HG03025 (cell line): ENCODE results near the gene SYCP2L.
"Not testable (repeated sequence)": the region's sequence is repeated elsewhere in the genome, so short reads cannot be mapped to it uniquely, and the experiment has no call there.

Experiments used
- ATAC-seq: cut with Tn5 transposase; IDR thresholded peaks from one replicate; pipeline ENCODE4 v1.9.1; 2021; ENCODE audit warnings: mild to moderate bottlenecking, moderate library complexity; ENCODE audit not compliant: unreplicated experiment, low FRiP score

The SYCP2L gene

GRCh38 chr6:10886691-10887502 is at the start of gene SYCP2L:
SYCP2L (plus strand) TSS chr6:10887052; CDS start chr6:10887127, 75 bp downstream.
- peak; percentile 42 for ATAC-seq

- ATAC-seq, result no peak
These were observed 49.2 kb upstream of the SYCP2L start for GRCh38 chr6:10837622-10837994.

GRCh38 chr6:10837995-10838793 is 48.7 kb upstream of the SYCP2L start, which contains the start of gene MAK:
MAK (minus strand) TSS chr6:10838539; CDS start chr6:10830648, 7,891 bp downstream.
- ATAC-seq, result peak; percentile 92

- ATAC-seq, result peak; percentile 59
These were observed 48.0 kb upstream of the SYCP2L start for GRCh38 chr6:10838794-10839333.

- no peak for ATAC-seq
These were observed 43.3 kb upstream of the SYCP2L start for GRCh38 chr6:10843554-10843953.

GRCh38 chr6:10847684-10848083 is 39.2 kb upstream of the SYCP2L start:
- ATAC-seq, result no peak

GRCh38 chr6:10849901-10850300 is 37.0 kb upstream of the SYCP2L start:
- ATAC-seq, result no peak

GRCh38 chr6:10850728-10851127 is 36.1 kb upstream of the SYCP2L start:
- no peak for ATAC-seq

- no peak for ATAC-seq
These were observed 34.4 kb upstream of the SYCP2L start for GRCh38 chr6:10852361-10852960.

GRCh38 chr6:10853849-10854300 is 33.0 kb upstream of the SYCP2L start:
- ATAC-seq, result not testable (repeated sequence)

GRCh38 chr6:10854922-10855632 is 31.8 kb upstream of the SYCP2L start:
- no peak for ATAC-seq

- no peak for ATAC-seq
These were observed 29.6 kb upstream of the SYCP2L start for GRCh38 chr6:10857259-10857658.

- no peak for ATAC-seq
These were observed 25.8 kb upstream of the SYCP2L start for GRCh38 chr6:10861086-10861485.

GRCh38 chr6:10862361-10862760 is 24.5 kb upstream of the SYCP2L start:
- ATAC-seq, result no peak

GRCh38 chr6:10863031-10863430 is 23.8 kb upstream of the SYCP2L start:
- not testable (repeated sequence) for ATAC-seq

- ATAC-seq, result not testable (repeated sequence)
These were observed 20.1 kb upstream of the SYCP2L start for GRCh38 chr6:10866709-10867108.

GRCh38 chr6:10867952-10868351 is 18.9 kb upstream of the SYCP2L start:
- ATAC-seq, result no peak

GRCh38 chr6:10873374-10873773 is 13.5 kb upstream of the SYCP2L start:
- ATAC-seq, result no peak

GRCh38 chr6:10874207-10874606 is 12.6 kb upstream of the SYCP2L start:
- ATAC-seq, result no peak

- no peak for ATAC-seq
These were observed 11.8 kb upstream of the SYCP2L start for GRCh38 chr6:10875026-10875425.
